ENCODE measurements around the gene HK3. TPM values are rescaled to one million over a fixed set of nuclear protein-coding genes. Genes with fewer than 3 reads are reported as not detected.

Gene HK3
- total RNA-seq, 1 experiment from 2014 or later: not detected

DNA sequence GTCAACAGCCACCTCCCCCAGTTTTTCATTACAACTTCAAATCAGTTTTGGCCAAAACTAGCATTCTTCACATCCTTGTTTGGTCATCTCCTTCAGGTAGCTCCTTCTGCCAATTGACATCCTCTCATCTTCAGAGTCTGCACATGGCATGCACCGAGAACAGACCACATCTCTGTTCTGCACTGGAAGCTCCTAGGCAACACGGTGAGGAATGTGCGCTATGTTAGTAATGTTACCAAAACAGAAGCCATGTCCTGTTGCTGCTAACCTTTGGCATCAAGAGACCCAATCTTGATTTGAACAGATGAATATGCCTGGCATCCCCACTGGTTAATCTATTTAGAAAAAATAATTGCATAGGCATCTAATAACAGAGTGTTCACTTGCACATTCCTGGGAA is 5.1 kb upstream of the HK3 start:
- no peak for DNase-seq (ENCODE audit: low spot score)
- in situ Hi-C loops (cut with HindIII; ENCODE audit: low sequenced_read_pairs): no loop called here

DNA sequence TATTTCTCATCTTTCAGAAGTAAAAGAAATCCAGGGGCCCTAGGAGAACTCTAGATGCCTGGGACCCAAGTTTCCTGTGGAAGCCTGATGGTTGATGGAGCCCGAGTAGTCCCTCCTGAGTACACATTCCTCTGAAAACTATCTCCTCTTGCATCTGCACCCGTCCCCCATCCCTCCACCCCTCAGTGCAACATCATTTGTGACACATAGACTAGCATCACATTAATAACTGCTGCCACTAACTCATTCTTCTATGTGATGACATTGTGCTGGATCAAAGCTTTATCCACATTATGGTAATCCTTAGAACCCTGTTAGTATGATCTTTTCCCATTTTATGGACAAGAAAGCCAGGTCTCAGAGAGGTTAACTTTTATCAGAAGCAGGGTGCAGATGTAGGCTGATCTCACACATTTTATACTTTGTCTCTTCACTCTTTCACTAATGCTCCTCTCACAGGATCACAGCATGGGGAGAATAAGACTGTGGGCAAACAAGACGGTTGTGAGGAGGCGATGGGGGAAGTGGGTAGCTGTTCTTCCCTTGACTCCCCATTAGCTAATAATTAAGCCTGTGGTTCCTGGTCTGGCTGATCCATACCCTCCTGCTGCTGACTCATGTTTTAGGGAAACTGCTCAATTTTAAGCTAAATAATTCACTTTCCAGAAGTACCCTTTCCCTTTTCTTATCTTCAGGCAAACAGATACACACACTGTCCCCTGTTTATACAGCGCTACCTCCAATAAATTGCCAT is 3.9 kb upstream of the HK3 start:
- DNase-seq (ENCODE audit: low spot score): no peak
- in situ Hi-C loops (cut with HindIII; ENCODE audit: low sequenced_read_pairs): no loop called here

DNA sequence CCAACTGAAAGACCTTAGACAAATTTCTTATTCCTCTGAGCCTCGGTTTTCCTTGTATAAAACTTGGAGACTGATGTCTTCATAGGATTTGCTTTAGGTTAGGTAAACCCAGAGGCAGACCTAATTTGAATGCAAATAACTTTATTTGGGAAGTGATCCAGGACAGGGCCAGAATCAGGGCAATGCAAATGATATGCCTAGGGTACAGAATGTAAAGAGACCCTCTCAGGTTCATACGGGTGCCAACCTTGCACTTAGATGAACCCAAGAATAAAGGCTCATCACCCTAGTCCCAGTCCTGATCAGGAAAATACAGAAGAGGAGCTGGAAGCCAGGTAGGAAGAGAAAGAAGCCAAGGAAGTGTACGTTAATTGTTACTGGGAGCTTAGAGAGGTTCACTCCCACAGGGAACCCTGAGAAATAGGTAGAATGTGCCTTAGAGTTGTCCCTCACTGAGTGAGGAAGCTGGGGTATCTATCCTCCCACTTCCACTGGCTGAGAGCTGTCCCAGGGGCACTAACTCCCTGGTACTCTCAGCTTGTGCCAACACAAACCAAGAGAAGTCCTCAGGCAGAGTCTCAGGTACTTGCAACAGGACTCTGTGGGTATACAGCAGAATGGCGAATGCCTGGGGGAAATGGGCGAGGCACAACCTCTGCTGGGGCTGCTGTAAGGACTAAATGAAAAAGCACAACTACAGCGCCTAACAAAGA is 3.1 kb upstream of the HK3 start:
- no peak for DNase-seq (ENCODE audit: low spot score)
- in situ Hi-C loops (cut with HindIII; ENCODE audit: low sequenced_read_pairs): no loop called here

DNA sequence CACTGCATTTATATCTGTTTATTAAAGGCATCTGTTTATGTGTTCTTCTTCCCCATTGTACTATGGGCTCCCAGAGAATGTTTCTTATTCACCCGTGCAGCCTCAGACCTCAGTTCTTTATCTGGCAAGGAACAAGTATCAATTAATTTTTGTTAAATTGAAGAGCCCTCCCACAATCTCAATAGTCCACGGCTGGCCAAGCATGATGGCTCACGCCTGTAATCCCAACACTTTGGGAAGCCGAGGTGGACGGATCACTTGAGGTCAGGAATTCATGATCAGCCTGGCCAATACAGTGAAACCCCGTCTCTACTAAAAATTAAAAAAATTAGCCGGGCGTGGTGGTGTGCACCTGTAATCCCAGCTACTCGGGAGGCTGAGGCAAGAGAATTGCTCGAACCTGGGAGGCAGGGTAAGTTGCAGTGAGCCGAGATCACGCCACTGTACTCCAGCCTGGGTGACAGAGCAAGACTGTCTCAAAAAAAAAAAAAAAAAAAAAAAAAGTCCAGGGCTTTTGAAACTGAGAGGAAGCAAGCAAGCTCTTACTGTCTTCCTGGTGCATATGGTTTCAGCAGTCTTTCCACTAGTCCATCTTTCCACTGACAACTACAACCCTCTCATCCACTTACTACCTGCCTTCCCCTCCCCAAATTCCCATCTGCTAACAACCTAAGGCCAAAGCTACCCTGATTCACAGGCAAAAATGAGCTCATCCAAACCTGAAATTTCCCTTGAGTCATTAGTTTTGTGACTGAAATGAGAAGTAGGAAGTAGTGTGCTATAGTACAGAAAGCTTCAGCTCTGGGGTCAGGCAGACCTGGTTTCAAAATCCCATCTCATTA is 2.3 kb upstream of the HK3 start:
- no peak for DNase-seq (ENCODE audit: low spot score)
- in situ Hi-C loops (cut with HindIII; ENCODE audit: low sequenced_read_pairs): no loop called here

DNA sequence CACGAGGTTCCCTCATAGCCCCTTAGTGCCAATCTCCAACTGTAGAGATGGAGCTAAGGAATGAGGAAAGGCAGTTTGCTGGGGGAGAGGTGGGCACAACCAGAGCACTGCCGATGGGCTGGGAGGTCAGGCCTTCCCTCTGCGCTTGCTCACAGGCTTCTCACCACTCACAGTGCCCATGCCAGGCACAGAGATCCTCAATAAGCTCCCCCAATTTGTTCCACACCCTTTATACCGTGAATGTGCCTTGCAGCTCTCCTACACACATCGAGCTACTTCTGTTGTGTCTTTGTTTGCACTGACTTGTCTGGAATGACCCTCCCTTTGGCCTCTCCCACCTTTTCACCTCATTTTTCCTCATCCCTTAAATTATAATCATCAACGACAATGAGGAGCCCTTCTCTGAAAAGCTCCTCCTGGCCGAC is 1.6 kb upstream of the HK3 start:
- in situ Hi-C loops (cut with HindIII; ENCODE audit: low sequenced_read_pairs): no loop called here
- no peak for DNase-seq (ENCODE audit: low spot score)

DNA sequence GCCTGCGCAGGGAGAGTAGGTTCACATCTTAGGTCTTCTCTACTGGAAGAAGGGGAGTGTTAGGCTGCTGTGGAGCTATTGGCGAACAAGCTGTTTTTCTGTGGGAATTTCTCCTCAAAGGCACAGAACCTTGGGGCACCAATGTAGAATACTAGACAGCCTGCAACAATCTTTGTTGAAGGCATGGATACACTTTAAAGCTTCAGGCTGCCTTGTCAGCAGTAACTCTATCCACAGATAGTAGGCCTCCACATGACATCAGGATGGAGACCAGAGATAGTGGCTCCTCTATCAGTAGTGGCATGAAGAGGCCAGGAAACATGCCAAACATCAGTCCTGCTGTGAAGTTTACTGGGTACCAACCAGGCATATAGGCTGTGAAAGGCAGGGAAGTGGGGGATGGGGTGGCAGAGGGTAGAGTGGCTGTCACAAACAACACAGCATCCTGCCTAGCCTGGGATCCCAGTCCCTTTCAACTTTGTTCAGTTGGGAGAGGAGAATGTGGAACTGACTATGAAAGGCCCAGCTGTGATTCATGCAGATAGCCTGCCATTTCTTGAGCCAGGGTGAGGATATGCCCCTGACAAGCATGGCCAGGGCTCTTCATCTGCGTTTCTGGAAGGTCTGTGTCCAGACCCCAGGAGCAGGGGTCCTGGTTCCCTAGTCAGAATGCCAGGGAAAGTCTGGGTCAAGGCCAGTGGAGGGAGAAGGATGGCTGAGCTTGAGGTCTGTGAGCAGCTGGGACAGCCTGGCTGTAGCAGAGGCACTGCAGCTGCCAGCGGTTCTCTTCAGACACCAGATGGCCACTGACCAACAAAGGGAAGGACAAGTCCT is 1.0 kb upstream of the HK3 start:
- DNase-seq (ENCODE audit: low spot score): no peak

DNA sequence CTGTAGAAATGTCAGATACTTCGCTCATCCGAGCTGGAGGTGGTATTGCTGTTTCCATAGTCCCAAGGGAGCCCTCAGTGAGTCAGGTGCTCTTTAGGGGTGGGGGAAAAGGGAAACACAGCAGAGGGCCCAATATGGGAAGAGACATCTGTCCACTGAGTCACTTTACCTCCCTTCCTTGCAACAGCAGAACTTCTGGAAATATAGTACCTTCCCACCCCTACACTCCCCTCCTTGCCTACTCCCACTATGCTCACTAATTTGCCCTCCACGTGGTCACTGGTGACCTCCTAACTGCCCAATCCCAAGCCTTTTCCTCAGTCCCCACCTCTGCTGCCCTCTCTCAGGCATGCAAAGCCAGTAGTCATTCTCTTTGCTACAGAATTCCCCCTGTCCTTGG is 1.9 kb downstream of the HK3 start:
- in situ Hi-C loops (cut with HindIII; ENCODE audit: low sequenced_read_pairs): no loop called here
- DNase-seq (ENCODE audit: low spot score): no peak

More for the DNA sequence above, 1.0 kb upstream of the HK3 start:
- in situ Hi-C loops (cut with HindIII; ENCODE audit: low sequenced_read_pairs): no loop called here

DNA sequence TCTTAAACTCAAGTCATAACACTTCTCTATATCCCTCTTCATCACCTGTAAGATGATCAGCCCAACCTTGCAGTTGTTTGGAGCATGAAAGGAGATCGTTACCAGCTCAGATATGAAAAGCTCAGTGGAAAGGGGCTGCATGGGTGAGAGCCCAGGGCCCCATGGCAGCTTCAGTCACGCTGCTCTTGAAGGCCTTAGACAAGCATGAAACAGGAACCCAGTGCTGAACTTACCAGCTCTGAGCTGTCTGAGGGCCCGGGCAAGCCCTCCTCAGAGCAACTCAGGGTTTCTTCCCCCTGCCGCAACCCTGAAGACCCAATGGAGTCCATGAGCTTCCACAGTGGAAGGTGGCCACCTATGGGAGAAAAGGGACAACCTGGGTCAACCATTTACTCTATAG is 3.3 kb downstream of the HK3 start:
- in situ Hi-C loops (cut with HindIII; ENCODE audit: low sequenced_read_pairs): no loop called here
- no peak for DNase-seq (ENCODE audit: low spot score)

DNA sequence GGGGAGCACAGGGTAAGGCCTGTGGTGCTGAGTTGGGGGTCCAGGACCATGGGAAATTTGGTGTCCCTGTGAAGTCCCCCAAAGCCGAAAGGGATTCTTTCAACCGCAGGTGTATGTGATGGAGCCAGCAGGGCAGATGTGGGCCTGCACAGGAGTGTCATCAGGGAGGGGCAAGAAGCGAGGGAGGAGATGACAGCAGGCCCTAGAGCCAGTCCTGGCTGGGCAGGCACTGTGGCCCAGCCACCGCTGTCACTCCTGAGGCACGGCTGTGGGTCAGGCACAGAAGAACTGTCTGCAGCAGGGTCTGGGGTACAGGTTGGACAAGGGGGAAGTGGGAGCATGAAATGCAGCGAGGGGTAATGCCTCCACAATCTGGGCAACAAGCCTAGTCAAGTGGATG is 4.8 kb downstream of the HK3 start:
- DNase-seq (ENCODE audit: low spot score): no peak
- in situ Hi-C loops (cut with HindIII; ENCODE audit: low sequenced_read_pairs): no loop called here

DNA sequence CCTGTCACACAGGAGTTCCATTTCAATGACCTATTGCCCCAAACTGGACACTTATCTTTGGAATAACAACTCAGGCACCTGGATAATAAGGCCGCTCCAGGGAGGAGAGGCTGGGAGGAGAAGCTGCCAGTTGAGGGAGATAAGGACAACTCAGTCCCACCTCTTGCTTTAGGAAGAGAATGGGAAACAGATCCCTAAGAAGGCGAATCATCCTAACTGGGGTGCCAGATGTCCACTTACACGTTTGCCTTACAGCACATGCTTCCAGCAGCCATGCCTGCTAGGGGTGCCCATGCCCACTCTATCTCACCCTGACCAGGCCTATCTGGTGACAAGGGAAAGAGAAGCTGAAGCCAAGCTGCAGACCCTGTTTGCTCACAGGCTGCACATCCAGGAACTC is 6.5 kb downstream of the HK3 start:
- DNase-seq (ENCODE audit: low spot score): no peak
- in situ Hi-C loops (cut with HindIII; ENCODE audit: low sequenced_read_pairs): no loop called here

DNA sequence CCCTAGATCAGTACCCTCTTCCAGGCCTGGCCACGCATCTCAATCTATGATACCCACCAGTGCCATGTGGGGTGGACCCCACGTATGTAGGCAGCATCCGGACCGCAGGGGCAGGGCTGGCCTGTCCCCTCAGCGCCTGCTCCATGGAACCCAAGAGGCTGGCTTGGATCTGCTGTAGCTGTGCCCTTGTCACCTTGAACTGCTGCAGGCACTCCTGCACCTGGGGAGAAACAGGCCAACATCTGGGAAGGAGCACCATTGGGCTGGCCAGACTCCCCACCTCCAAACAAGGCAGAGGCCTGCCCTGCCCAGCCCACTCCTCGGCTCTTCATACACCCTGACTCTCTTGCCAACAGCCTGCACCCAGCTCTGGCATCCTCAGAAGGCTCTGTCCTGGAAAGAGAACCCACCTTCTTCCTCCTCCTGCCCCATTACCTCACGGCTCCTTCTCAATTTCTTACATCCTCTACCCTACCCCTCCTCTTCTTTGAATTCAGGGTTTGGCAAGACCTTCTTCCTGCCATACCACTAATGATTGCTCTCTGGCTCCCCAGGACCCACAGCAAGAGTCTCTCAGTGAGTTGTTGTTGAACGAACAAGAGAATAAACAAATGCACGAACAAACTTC is 7.7 kb downstream of the HK3 start:
- in situ Hi-C loops (cut with HindIII; ENCODE audit: low sequenced_read_pairs): no loop called here
- DNase-seq (ENCODE audit: low spot score): no peak

DNA sequence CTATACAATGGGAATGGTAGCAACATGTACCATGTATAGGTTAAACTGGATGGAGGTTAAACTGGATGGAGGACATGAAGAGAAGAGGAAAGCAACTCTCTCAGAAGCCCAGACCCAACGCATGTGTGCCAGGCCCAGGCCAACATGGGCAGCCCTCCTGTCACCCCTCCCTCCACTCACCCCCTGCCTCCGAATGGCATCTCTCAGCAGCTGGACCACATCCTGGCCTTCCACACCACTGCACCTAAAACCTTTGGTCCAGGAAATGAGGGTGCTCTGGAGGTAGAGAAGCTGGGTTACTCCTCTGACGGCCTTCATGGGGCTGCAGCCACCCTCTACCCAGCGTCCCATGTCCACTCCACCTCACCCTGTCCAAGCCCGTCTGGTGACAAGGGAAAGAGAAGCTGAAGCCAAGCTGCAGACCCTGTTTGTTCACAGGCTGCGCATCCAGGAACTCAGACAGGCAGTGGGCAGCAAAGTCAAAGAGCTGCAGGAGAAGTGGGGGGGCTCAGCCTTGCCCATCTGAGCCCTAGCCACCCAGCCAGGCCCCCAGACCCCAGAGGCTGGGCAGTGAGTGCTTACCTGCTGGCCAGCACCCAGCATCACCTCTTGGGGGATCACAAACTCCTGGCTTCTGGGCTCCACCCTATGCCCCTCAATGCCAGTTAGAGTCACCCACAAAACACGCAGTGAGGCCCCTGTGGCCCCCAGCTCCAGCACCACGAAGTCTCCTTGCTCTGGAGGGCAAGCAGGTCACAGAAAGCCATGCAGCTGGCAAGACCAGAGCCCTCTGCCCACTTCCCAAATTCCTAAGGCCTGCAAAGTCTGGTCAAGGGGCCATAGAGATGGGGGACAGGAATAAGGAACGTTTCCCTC is 8.5 kb downstream of the HK3 start:
- DNase-seq (ENCODE audit: low spot score): no peak
- in situ Hi-C loops (cut with HindIII; ENCODE audit: low sequenced_read_pairs): no loop called here

DNA sequence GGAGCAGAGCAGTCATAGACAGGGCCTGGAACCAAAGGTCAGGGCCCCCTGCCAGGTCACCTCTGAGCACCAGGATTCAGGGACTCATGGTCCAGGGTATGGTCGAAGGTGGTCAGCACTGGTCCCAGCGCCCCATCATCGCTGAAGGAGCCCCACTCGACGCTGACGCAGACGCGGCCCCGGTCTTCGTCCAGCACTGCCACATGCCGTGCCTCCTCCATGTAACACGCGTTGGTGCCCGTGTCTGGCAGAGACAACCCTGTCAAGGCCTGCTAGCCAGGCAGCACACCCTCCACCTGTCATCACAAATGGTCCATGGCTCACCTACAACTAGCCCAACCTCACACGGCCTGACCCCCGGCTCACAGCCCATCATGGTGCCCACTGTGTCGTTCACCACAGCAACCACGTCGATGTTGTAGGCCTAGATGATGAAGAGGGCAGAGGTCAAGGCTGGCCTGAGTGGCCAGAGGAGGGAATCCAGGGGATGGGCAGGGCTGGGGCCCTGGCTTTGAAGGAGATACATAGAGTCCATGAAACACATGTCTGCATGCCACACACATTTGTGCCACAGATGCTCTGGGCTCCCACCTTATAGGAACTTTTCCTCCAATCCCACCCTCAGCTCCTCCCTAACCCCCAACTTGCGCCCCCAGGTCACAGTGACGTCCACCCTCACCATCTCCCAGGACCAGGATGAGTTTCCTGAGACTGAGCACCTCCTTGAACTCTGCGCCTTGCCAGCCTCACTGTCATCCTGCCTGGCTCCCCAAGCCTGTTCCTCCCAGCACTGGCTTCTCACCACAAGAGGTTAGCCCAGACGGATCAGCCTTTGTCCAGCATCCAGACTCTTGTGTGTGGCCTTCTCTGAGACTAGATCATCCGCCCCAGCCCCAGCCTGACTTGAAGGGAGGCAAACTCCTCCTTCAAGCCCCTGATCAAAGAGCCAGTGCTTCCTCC is 9.5 kb downstream of the HK3 start:
- DNase-seq (ENCODE audit: low spot score): no peak
- in situ Hi-C loops (cut with HindIII; ENCODE audit: low sequenced_read_pairs): no loop called here

DNA sequence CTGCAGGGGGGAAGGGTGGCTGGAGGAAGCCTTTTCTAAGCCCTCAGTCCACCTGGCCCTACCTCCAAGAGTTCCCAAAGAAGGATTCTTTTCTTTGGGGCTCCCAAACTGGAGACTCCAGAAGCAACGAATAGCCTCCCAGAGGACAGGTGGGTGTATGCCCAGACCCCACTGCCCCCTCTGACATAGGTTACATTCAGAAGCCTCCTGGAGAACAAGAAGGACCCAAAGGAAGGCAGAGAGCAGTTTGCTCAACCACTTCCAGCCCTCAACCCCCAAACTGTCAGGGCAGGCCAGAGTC is 10.3 kb downstream of the HK3 start:
- in situ Hi-C loops (cut with HindIII; ENCODE audit: low sequenced_read_pairs): no loop called here
- DNase-seq (ENCODE audit: low spot score): no peak

DNA sequence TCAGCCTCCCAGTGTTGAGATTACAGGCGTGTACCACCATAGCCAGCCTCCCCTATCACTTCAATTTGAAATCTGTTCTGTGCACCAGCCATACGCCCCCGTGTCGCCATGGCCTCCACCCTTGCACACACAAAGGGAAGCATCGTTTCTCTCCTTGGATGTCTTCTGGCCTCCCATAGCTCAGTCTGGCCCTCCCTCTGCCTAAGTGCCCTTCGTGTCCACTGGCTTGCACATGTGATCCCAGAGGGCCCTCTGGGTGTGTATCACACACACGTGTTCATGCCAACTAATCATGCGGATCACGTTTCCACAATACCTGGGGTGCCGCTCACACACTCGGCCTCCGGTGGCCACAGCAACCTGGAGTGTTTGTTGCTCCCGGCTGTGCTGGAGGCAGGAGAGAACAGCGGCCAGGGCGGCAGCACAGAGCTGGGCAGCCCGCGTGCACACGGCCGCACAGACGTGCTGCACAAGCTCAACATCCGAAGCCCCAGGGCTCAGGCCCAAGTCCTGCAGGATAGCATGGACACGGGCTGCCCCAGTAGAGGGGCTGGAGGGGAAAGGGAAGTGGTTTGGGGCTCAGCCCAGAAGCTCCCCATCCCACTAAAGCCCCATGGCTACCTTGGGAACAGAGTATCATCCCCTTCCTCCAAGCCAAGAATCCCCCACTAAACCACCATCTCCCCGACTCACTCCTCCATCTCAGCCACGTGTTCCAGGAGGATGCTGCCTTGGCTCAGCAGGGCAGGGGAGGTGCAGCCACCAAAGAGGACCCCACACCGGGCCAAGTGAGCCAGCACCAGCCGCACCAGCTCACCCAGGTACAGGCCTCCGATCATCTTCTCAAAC is 10.9 kb downstream of the HK3 start:
- no peak for DNase-seq (ENCODE audit: low spot score)
- in situ Hi-C loops (cut with HindIII; ENCODE audit: low sequenced_read_pairs): no loop called here

DNA sequence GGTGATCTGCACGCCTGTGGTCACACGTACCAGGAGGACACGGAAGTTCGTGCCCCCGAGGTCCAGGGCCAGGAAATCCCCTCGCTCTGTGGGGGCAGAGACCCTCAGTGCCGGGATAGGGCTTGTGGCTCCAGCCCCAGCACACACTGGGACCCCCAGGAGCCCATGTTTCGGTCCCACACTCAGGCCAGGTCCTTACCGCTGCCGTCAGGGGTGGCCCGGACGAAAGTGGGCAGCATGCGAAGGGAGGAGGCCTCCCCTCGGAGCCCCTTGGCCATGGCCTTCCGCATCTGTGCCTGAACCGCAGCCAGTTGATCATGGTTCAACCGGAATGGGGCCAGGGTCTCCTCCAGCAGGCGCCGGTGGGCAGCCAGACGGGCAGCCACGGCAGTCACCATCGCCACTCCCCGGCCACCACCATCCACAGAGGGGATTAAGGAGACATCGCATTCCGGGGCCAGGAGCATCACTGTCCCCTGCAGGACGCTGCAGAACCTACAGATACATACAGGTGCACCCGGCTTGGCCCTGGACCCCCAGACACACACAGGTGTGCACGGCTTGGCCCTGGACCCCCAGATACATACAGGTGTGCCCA is 11.8 kb downstream of the HK3 start:
- DNase-seq (ENCODE audit: low spot score): no peak
- in situ Hi-C loops (cut with HindIII; ENCODE audit: low sequenced_read_pairs): no loop called here
